ENCODE measurements around the gene ASIC3.

Gene ASIC3

DNA sequence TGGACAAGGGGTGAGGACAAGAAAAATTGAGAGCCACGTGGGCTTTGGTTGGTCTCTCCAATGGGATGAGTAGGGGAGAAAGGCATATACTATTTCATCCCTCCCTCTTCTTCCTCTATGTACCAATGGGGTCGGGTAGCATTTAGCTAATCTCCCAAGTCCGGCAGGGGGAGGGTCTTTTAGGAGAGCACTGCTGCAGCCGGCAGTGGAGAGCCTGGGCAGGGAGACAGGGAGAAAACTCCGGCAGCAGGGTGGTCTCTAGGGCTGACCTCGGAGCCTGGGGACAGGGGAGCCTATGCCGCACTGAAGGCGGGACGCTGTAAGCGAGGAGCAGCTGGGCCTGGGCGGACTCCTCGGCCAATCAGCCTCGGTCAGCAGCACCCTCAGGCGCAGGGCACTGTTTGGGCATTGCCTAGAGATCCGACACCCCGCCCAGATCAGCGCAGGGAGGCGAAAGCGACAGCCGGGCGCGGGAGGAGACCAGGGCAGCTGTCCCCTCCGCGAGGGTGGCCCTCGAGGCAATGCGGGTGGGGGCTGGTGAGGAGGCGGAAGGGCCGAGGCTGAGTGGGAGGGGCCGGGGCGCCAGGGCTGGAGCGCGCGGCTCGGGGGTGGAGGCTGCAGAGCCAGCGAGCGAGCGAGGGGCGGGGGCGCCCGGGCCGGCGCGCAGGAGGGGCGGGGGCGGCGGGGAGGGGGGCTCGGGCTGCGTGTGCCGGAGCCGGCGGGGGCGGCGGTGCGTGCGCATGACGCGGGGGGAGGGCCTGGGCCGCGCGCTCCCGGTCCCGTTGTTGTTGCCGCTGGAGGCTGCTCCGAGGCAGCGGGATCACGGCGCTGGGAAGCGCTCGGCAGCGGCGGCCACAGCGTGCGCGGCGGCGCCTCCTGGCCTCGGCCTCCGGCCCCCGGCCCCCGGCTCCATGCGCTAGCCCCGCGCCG lies 37.6 kb downstream of the ASIC3 start, which contains the start of gene AGAP3:
Gene AGAP3 (plus strand): TSS at position 785 of the 930 bp plus-strand sequence. CDS start 267 bp downstream, outside the sequence.
- peak; percentile 35 for DNase-seq (ENCODE audit: low read depth)

DNA sequence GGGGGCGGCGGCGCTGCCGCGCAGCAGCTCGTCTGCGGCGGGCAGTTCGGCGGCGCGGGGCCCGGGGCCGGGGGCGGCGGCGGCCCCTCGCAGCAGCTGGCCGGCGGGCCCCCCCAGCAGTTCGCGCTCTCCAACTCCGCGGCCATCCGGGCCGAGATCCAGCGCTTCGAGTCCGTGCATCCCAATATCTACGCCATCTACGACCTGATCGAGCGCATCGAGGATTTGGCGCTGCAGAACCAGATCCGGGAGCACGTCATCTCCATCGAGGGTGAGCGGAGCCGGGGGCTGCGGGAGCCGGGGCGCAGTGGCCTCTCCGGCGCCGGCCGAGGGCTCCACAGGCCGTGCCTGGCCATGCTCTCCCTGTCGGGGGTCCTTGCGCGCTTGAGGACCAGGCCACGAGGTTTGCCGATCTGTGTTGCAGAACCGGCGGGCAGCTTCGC lies 38.5 kb downstream of the ASIC3 start:
- peak; percentile 39 for DNase-seq (ENCODE audit: low read depth)

DNA sequence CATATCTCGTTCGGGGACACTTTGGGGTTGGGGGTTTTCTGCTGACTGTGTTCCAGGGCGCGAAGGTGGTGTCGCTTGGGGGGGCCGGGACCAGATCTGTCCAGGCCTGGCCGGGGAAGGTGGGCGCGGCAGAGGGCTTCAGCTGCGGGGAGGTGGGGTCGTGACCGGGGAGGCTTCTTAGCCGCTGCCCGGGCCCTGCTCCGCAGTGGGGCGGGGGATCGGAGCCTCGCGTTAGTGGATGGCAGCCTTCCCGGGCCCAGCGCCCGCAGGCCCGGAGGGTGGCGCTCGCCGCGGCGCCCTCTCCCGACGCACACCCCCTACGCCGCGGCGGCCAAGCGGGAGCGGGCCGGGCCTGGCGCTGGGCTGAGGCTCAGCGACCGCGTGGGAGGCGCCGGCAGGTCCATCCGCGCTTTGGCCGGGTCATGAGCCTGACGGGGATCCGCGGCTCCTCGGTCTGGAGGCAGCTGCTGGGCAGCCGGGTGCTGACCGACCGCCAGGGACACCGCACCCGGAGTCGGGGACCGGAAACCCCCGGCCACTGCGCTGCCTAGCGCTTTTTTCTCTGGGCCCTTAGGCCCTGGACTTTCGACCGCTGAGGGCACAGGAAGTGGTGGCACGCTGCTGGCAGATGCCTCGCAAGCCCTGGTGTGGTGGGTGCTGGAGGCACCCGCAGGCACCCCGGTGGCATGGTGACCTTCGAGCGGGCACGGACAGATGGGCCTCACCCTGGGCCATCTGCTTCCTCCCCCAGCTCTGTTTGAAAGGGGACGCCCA lies 39.1 kb downstream of the ASIC3 start:
- DNase-seq (ENCODE audit: low read depth): peak; percentile 35

DNA sequence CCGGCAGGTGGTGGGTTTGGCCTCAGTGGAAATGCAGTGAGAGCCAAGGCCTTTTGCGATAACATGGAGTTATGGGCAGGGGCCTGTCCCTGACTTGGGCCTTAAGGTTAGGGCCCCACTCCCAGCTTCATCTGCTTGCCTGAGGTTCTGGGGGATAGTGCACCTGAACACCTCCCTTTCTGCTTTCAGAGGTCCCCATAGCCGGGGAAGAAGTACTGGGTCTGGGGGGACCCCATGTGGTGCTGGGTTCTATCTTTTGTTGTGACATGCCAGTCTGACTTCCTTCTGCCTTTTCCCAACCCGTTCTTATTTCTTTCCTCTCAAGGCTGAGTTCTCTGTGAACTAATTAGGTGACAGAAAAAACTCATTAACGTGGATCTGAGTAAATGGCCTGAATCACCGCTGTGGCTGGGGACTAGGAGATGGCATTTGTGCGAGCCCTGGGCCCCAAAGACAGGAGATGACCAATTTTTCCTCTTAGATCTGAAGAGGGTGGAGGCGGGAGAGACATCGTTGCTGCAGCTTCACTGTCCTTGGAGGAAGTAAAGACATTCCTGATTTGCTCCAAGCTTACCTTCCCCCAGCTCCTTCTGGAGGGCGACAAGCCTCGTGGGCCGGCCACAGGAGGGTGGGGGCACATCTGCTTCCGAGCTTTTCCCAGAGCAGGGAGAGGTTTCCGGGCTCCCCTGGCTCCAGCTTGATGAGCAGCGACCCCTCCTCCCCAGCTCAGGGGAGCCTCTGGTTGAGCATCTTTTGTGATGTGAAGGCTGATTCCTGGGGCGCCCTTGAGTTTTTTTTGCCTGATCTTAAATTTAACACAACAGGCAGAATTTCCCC lies 39.9 kb downstream of the ASIC3 start:
- no peak for DNase-seq (ENCODE audit: low read depth)

DNA sequence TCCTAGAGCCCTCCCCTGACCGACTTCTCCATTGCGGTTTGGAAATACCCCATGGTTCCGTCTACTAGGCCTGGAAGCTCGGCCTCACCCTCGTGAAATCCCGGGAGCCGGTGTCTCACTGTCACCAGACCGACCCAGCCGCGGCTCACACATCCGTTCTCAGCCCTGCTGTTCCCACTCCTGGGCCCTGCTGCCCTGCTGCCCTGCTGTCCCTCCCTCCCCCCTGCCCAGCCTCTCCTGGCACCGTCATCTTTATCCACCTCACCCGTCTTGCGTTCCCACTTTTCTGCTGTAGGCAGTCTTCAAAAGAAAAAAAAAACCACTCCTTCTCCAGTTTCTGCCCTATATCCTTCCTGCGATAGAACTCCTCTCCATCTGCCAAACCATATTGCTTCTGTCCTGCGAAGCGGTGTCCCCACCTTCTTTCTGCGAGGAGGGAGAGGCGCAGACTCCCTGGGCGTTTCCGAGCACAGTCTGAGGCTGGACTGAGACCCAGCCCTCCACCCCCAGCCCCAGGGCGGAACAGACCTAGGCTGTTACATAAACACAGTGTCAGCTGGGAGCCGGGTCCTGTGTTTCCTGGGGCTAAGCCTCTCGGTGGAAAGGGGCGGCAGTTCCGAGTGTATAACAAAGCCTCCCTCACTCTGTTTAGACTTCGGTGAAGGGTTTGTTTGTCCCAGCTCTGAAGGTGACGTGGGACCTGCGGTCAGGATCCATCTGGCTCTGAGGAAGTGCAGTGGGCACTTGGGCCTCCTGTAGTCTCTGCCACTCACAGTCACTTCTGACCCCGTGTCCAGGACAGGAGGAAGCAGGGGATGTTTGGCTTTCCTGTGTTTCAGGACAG lies 40.7 kb downstream of the ASIC3 start:
- no peak for DNase-seq (ENCODE audit: low read depth)

DNA sequence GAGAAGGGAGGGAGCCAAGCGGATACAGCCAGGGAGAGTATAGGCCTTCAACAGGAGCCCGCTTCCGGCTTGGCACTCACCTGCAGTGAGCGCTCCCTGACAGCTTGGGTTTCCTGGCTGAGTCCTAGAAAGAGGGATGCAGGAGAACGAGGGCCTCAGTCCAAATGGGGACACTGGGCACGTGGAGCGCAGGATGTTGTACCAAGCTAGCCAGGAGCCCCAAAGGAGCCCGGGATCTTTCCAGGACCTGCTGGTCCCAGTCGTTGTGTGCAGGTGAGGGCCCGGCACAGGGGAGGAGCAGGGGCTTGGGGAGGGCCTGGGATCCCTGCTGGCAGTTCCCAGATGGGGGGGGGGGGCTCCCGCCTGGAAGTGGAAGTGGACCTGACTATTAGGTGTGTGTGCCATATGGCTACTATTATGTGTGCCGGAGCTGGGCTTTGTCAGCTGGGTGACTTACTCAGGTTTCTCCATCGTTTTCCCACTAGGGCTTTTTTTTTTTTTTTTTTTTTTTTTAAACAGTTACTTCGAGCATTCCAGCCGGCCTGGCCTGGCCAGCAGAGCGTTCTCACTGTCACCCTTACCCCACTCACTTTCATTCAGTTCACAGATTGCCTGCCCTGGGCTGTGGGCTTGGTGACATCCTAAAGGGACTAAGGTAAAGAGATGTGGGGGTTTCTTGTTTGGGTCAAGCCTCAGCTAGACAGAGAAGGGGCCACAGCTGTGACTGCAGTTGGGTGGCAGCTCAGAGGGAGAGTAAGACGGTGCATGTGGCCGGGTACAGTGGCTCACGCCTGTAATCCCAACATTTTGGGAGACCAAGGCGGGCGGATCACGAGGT lies 41.8 kb downstream of the ASIC3 start:
- DNase-seq (ENCODE audit: low read depth): no peak

DNA sequence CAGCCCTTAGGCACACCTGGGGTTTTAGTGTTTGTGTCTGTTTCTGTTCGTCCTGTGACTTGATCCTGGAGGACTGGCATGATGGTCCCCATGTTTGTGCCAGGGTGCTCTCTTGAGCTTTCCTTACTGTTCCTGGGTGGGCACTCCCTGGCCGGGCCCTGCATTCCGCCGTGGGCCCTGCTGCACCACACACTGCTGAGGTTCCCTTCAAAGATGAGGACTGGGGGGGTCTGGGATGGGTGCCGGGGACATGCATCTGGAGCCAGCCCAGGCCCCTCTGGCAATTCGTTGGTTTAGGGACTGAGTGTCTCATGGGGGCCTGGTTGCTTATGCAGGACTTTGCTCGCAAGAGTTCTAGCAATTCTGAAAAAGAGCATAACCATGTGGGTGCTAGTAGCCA lies 42.7 kb downstream of the ASIC3 start:
- no peak for DNase-seq (ENCODE audit: low read depth)

DNA sequence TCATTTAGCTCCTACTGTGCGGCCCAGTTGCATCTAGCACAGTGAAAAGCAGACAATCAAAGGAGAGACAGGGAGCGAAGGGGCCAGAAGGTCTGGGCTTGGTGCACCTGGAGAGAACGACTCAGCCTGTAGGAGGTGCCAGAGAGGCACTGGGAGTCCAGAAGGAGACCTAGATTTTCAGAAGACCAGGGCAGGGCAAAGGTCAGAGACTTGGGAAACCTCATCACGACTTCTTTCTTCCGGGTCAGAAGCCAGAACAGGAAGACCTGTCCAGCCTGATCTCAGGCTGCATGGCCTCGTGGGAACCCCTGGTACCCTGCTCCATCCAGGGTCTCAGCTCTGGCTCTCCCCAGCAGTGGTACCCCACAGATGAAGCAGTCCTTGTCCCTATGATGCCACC lies 43.1 kb downstream of the ASIC3 start:
- no peak for DNase-seq (ENCODE audit: low read depth)

DNA sequence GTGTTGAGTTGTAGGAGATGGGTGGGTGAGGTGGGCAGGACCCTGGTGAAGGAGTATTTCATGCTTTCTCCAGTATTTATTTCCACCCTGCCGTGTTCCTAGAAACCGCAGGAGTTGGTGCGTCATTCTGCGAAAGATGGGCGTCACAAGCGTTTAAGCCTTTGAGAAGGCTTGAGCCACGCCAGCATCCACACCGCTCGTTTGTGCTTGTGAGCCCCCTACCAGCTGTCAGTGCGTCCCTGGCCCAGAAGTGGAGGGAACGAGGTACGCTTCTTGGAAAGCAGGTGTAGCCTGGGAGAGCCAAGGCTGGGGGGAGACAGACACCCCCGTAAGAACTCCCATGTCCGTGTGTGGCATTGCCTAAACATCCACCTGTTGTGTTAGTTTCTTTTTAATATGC lies 43.7 kb downstream of the ASIC3 start:
- DNase-seq (ENCODE audit: low read depth): no peak

DNA sequence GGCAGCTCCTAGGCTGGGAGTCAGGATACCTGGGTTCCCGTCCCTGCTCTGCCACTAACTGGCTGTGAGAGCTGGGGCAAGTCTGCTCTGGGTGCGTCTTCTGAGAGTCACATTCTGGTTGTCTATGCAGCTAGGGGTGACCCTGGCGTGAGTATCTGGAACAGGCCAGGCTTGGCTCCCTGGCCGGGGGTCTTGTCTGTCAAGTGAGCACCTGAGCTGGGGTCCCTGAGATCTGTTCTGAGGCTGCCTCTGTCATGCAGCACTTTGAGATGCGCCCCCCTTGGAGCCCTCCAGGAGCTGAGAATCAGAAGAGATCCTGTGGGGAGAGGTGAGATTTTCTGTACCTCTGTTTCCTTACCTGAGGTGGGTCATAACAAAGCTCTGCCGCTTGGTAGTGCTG lies 45.4 kb downstream of the ASIC3 start:
- DNase-seq (ENCODE audit: low read depth): no peak

DNA sequence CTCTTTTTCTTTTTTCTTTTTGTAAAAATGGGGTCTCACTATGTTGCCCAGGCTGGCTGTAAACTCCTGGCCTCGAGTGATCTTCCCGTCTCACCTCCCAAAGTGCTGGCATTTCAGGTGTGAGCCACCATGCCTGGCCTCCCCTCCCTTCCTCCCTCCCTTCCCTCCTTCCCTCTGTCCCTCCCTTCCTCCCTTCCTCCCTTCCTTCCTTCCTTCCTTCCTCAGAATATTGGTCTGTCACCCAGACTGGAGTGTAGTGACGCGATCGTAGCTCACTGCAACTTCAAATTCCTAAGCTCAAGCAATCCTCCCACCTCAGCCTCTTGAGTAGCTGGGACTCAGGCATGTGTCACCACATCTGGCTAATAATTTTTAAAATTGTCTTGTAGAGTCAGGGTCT lies 46.3 kb downstream of the ASIC3 start:
- DNase-seq (ENCODE audit: low read depth): no peak

DNA sequence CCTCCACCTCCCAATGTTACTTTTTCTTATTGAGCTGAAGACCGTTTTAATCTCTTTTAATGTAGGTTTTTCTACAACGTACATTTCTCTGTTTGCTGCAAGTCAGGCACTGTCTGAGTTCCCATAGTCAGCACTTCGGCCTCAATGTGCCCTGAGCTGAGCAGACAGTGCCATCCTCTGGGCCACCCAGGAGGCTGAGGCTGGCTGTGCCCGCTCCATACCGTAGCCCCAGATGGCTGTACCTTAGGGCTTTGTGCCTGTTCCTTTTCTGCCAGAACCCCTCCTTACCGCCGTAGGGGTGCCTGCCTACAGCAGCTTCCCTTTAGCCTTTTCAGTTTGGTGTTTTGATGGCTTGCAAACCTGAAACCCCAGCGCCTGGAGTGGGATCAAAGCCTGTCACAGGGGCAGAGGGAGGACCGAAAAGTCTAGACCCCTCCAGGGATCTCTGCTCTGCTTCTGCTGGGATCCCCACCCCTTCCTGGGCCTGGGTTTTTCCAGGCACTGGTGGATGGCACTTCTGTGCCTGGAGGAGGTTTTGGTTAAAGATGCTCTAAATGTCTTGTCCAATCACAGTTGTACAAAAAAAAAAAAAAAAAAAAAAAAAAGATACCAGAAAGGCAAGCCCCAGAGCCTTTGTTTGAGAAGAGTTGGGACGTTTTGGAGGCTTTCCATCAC lies 46.9 kb downstream of the ASIC3 start:
- no peak for DNase-seq (ENCODE audit: low read depth)

DNA sequence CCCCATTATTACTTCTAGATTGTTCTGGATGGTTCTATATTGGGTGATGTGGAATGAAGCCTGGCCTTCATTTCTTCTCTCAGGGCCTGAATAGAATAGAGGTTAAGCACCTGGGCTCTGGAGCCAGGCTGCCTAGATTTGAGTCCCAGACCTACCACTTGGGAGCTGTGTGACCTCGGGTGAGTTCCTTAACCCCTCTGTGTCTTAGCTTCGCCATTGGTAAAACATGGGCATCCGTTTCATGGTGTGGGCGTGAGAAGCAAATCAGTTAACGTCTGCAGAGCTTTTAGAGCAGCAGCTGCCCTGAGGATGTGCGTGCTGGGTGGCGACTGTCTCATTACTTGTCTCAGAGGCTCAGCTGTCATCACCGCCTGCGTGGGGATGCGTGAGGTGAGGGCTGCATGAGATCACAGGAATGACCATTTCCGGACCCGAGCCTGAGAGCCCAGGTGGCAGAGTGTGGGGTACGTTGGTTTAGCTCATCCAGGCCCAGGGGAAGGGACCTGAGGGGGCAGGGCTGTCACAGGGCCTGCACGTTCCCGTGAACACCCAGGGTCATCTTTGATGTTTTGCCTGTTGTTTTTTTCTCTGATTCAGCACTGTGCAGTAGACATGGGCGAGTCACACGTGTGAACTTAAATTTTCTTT lies 47.6 kb downstream of the ASIC3 start:
- no peak for DNase-seq (ENCODE audit: low read depth)

DNA sequence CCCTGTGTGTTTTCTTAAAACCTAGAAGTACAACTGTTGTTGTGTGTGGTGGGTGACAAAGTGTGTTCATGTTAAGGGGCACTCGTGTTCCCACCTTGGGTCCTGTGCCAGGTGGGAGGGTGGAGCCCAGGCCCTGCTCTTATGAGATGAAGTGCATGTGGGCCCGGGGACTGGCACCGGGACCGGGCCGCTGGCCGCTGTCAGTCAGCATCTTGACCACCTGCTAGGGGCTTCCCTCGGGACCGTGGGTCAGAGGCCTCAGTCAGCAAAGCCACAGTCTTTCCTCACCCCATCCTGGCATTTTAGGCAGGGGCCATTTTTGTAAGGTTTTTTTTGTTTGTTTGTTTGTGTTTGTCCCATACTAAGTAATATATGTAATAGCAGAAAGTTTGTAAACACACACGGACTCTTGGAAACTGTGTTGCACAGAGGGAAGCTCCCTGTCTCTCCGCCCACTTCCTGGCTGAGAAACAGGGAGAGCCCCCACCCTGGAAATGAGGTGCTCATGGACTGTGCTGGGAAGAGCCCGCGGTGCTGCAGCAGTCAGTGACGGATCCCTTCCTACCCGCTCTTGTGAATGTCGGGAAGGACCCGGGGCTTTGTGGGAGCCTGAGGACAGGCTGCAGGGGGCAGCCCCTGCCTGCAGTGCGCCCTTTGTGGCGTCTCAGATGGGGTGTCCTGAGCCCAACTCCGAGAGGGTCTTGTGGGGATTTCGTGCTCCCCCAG lies 51.3 kb downstream of the ASIC3 start:
- no peak for DNase-seq (ENCODE audit: low read depth)

DNA sequence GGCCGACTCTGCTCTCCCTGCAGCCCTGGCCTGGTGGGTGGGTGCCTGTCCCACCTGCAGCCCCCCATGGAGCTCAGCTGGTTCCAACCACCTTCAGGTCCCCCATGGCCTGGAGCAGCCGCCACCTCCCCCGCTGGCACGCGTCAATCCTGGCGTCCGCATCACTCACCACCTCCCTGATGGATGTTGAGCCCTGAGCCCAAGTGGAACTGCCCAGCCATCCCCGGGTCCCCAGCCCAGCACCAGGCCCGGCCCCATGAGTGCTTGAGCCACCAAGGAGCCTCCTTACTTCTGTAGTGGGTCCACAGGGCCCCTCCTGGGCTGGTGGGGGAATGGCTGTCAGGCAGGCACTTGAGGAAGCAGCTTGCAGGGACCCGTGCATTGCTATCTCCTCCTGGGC lies 52.6 kb downstream of the ASIC3 start:
- no peak for DNase-seq (ENCODE audit: low read depth)

DNA sequence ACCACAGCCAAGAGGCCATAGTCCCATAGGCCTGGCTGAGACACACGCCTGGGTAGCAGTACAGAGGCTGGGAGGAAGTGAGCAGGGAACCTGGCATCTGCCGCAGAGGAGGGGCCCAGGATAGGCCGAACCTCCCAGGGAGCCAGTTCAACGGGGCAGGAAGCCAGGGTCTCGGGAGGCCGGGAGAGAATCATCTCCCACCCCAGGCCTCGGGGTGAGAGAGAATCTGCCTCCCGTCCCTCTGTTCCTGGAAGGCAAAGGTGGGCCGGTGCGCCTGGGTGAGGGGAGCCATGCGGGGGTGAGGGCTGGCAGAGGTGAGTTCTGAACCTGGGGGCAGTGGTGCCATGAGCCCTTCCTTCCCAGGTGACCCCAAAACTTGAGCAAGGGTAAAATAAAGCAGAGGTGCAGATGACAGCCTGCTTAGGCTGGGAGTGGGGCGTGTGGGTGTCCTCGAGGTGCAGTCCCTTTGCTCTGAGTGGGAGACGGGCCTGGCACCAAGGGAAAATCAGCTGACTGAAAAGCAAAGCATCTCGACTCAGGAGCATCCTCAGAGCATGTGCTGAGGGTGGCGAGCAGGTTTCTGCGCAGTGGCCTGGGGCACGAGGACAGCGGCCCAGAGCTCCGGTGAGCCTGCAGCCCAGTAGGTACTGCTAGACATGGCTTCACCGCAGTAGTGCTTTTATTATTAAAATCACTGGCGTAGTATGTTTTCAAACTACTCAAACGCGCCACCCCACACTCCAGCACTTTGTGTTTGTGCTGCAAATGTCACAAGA lies 53.5 kb downstream of the ASIC3 start:
- no peak for DNase-seq (ENCODE audit: low read depth)

Data from activated T-cell treated with anti-CD3 and anti-CD28 coated beads for 48 hours (primary cell).